Breast epithelium (tissue), 3 donors: ENCODE results near the gene NEK1.

ENCODE experiments used
- POLR2A ChIP-seq: fragments of 450-650 bp; IDR thresholded peaks from one replicate; pipeline ENCODE4 v1.6.1; 2016; ENCODE audit warnings: antibody characterized with exemption, mild to moderate bottlenecking, moderate library complexity
- POLR2AphosphoS5 ChIP-seq, 3 donors: sonication (generic); formaldehyde crosslinking; IDR thresholded peaks; one replicate each; pipeline ENCODE4 v1.6.1; 2017; ENCODE audit warnings: antibody characterized with exemption in 3 of 3
- TF ChIP-seq, protein P1 (sequence below), 3 donors: fragments of 450-650 bp; IDR thresholded peaks; one replicate each; pipeline ENCODE4 v1.5.1; 2016 to 2017; ENCODE audit warnings: antibody characterized with exemption in 3 of 3, mild to moderate bottlenecking in 3 of 3, moderate library complexity in 3 of 3

GRCh38 chr4:169359961-169360360 lies 252.4 kb downstream of the NEK1 start:
- TF ChIP-seq, protein P1, sequence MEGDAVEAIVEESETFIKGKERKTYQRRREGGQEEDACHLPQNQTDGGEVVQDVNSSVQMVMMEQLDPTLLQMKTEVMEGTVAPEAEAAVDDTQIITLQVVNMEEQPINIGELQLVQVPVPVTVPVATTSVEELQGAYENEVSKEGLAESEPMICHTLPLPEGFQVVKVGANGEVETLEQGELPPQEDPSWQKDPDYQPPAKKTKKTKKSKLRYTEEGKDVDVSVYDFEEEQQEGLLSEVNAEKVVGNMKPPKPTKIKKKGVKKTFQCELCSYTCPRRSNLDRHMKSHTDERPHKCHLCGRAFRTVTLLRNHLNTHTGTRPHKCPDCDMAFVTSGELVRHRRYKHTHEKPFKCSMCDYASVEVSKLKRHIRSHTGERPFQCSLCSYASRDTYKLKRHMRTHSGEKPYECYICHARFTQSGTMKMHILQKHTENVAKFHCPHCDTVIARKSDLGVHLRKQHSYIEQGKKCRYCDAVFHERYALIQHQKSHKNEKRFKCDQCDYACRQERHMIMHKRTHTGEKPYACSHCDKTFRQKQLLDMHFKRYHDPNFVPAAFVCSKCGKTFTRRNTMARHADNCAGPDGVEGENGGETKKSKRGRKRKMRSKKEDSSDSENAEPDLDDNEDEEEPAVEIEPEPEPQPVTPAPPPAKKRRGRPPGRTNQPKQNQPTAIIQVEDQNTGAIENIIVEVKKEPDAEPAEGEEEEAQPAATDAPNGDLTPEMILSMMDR (IDR thresholded peaks at IDR 0.05): no peak
- TF ChIP-seq POLR2A: no peak
- no peak for TF ChIP-seq POLR2AphosphoS5 (IDR thresholded peaks at IDR 0.05)
